GM21447 (cell line): Measurements from ENCODE around the gene SIDT1.

Experiments used
- ATAC-seq: cut with Tn5 transposase; IDR thresholded peaks from one replicate; pipeline ENCODE4 v1.9.1; 2021; ENCODE audit not compliant: unreplicated experiment

The SIDT1 gene

DNA sequence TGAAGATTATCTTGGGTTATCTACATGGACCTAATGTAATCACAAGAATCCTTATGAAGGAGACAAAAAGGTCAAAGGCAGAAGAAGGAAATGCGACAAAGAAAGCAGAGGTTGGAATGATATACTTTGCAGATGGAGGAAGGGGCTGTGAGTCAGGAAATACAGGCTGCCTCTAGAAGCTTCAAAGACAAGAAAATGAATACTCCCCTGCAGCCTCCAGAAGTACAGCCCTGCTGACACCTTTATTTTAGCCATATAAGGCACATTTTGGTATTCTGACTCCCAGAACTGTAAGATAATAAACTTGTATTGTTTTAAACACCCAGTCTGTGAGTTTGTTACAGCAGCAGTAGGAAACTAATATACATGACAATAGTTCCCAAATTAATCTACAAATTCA is 58.6 kb downstream of the SIDT1 start:
- no peak for ATAC-seq

DNA sequence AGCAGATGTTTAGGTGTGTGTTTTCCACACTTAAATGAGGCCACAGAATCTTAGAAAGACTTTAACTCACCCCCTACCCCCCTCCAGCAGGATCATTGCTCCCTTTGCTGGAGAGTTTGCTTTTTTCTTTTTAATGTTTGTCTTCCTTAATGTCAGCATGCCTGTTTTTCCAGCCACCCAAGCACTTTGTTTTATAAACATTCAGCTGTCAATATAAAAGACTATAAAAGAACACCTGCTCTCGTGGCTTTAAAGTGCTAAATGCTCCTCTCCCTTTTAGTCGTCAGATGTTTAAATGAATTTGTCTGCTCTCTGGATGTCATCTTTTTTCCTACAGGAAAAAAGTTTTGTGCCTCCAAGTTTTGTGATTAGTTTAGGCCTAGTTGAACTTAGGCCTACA is 61.7 kb downstream of the SIDT1 start:
- no peak for ATAC-seq

DNA sequence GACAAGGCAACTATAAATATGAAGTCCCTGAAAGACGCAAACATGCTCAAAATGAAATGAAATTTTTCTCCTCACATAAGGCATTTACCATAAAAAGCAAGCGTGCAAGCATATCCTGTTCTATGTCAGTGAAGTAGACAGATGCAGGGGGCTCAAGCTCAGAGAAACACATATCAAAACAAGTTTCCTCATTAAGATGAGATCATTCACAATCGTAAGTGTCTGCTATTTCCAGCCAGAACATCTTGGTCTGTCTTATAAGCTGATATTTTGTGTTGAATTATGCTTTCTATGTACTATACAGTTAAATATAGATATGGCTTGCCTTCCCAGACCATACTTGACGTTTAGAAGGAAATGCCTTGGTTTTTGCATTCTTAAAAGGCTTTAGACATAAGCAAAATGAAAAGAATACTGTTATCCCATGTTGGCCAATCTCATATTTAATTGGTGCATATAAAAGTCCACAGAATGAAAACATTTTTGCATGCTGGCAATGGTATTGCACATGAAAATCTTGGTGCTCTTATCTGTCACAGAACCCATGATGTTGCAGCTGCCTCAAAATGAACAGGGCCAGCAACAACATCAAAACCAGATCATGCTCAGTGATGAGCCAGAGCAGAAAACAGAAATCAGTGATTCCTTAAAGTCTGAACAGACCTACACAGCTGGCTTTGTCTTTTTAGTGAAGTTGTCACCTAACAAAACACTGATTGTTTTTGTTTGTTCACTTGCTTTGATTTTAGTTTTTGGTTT is 65.4 kb downstream of the SIDT1 start:
- ATAC-seq, result no peak

DNA sequence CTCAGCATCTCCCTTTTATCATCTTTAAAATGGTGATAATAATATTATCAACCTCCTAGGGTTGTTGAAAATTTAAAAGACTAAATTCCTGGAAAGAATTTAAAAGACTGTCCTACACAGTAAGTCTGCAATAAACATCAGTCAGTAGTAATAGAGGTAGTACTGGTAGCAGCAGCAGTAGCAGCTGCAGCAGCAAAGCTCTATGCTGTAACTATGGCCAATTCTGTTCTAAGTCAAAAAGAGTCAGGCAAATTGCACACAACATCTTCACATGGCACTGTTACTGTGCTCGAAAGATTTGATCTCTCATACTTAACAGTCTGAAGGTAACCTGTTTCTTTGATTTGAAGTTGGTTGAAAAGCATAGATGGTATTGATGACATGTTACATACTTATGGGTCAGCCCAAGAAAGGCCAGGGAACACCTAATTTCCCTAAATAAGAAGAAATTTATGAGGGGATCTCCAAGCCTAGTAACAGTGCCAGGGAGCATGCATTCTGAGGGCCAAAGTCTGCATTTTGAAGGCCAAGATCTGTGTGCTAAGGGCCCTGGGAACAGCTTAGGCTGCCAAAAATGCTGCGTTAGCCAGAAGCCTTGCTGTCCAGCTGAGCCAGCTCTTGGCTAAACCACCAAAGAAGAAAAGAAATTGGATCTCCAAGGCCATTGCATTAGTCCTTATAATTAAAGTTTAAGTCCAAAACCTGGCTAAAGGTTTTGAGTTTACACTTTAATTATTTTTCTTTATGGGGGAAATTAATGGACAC is 68.2 kb downstream of the SIDT1 start:
- ATAC-seq, result no peak

DNA sequence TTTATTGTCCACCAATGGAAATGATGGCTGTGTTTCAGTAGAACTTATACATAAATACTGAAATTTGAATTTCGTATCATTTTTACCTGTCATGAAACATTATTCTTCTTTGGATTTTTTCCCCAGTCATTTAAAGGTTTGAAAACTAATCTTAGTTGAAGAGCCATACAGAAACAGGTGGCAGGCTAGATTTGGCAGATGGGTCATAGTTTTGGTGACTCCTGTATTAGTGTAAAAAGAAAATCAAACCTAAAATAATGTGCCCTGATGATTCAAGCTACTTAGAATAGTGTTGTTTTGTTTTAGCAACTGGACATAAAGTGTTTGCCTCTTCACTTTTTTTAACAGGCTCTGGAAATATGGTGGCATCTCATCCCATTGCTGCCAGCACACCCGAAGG is 68.9 kb downstream of the SIDT1 start:
- ATAC-seq, result no peak

DNA sequence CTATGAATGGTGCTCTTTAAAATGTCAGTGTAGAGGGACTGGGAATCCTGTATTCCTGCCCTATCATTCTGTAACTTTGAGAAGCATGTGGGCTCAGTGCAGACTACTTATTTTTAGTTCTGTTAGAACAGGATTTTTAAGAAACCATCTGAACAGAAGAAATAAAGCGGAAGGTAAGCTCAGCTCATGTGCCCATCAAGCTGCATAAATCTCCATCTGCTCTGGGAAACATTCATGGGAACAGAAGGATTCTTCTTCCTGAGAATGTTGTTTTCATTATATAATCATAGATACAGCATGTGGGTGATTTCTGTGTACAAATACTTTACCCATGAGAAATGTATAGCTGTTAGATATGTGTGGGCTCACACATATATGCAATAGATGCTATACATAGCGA is 69.9 kb downstream of the SIDT1 start:
- ATAC-seq, result no peak

DNA sequence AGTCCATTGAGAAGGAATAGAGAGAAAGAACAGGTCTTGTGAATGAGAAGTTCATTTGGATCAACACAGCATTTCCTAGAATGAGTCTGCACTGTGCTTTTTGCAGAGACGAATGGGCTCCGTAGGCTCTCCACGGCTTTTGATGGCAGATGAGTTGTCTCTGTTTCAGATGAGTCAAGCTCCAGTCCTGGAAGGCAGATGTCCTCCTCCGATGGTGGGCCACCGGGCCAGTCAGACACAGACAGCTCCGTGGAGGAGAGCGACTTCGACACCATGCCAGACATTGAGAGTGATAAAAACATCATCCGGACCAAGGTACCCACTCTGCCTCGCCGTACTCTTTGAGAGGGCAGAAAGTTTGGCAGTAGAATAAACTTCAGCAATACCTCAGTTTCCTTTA is 70.5 kb downstream of the SIDT1 start:
- no peak for ATAC-seq

DNA sequence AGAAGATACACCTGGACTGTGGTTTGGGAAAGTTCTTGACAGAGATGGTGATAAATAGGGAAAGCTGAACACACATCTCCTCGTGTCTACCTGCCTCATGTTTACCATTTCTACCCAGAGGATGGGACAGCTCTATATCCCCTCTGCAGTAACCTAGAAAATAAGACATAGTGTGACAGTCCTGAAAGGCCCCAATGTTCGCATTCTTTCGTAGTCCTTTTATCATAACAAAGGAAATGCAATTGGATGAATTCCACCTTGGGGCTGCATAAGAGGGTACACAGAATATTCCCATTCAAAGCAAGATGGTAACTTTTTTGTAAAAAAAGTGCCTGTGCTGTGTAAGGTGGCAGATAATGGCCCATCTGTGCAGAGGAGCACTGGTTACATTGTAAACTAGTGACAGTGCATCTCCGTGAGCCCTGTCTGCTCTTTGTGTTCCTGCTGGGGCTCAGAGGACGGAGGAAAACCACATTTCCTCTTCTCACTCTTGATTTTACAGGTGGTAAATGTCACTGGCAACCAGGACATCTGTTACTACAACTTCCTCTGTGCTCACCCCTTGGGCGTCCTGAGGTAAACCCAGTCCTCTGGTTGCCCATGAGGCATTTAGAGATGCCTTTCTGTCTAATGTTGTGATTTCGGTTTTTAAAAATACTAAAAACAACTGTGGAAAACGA is 74.3 kb downstream of the SIDT1 start:
- peak; percentile 99 for ATAC-seq

DNA sequence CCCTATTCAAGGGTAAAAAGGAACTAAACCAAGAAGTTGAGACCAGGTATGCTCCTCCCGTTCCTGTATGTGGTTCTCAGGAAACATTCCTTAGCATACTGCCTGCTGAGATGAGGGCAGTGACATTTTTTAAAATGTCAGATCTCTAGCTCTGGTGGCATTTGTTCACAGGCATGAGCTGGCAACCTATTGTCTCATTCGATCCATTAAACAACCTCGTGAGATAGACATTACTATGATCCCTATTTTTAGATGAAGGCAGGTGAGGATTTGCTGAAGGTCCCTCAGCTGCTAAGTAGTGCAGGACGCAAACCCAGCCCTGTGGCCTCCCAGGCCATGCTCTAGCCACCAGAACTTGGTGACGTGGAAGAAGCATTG is 74.9 kb downstream of the SIDT1 start:
- peak; percentile 22 for ATAC-seq

DNA sequence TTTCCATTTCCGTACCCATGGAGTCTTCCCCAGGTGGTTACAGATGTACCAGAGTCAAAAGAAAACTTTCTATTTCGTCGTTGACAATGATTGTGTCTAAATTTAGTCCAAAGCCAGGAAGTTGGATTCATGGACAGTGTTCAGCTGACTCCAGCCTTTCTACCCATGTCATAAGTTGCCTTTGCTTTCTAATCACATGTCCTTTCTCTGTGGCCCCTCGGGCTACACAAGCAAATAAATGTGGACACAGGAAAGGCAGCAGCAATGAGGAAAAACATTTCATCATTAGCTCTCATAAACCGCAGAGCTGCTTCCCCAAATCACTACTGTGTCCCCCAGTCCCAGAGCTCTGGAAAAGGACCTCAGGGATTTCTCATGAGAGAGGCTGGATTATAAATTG is 82.0 kb downstream of the SIDT1 start:
- ATAC-seq, result no peak

DNA sequence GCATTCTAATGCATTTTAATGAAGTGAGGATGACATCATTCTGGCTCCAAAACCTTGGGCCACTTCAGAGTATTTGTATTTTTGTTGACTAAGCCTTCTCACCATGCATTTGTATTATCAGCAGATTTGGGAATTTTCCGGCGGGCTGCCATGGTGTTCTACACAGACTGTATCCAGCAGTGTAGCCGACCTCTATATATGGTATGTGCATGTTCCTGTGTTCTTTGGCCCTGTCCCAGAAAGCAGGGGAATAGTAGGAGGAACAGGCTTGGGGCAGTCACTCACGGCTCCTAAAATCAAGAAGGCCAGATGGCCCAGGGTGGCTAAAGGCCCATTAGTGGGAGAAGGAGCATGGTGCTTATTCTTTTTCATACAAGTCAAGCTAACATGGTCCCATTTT is 83.6 kb downstream of the SIDT1 start:
- ATAC-seq, result no peak

DNA sequence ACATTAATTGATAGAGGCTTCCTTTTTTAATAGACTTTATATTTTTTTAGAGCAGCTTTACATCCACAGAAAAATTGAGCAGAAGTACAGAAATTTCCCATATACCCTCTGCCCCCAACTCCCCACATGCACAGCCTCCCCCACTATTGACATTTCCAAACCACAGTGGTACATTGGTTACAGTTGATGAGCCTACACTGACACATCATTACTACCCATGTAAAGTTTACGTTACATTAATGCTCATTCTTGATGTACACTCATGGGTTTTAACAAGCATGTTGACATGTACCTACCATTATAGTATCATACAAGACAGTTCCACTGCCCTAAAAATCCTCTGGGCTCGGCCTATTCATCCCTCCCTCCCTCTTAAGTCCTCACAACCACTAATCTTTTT is 85.4 kb downstream of the SIDT1 start:
- no peak for ATAC-seq

DNA sequence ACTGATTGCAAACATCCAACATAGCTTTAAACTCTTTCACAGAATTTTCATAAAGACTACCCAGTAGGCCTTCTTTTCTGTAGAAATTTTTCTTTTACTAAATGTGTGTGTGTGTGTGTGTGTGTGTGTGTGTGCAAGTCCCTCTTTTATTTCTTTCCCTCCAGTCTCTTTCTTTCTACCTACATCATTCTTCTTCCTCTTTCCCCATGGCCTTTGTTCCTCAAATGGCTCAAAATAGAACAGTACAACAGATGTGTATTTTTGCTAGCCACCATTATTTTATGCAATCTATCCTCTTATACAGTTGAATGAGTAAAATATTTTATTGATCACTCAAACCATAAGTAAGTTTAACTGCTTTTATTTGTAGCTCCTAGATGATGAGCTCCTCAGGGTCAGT is 87.7 kb downstream of the SIDT1 start:
- no peak for ATAC-seq

DNA sequence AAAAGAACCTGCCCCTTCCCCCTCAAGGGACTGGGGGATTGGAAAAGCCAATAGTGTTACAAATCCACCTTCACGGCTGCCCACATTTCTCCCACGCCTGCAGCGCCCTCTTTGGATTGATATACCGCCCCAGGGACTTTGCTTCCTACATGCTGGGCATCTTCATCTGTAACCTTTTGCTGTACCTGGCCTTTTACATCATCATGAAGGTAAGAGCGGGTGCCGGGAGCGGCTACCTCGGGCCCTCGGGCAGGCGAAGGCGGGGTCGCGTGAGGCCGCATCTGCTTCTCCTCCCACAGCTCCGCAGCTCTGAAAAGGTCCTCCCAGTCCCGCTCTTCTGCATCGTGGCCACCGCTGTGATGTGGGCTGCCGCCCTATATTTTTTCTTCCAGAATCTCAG is 91.0 kb downstream of the SIDT1 start:
- ATAC-seq, result no peak

DNA sequence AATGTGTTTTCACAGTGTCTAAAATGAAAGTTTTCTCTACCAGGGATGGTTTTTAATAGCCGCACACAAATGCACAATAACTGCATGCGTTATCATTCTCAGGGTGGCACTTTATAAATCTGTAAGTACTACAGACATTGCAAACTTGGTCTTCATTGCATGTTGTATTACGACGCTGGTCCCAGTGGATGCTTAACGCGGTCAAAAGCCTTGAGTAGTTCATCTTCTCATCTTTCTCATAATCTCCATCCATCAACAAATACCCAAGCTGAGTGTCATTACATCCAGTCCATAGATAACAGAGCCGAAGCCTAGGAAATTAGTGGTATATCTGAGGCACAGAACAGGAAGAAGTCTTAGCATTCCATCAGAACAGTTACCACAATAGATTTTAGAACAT is 91.5 kb downstream of the SIDT1 start:
- ATAC-seq, result no peak

DNA sequence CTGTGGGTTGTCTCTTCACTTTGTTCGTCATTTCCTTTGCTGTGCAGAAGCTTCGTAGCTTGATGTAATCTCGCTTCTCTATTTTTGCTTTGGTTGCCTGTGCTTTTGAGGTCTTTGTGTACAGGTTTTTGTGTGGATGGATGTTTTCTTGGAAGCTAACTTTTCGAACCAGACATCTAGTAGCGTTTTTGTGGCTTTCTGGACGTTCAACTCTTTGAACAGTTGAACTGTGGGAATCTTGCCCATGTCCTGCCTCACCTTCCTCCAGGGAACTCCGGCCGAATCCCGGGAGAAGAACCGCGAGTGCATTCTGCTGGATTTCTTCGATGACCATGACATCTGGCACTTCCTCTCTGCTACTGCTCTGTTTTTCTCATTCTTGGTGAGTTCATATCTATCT is 93.5 kb downstream of the SIDT1 start:
- ATAC-seq, result no peak

DNA sequence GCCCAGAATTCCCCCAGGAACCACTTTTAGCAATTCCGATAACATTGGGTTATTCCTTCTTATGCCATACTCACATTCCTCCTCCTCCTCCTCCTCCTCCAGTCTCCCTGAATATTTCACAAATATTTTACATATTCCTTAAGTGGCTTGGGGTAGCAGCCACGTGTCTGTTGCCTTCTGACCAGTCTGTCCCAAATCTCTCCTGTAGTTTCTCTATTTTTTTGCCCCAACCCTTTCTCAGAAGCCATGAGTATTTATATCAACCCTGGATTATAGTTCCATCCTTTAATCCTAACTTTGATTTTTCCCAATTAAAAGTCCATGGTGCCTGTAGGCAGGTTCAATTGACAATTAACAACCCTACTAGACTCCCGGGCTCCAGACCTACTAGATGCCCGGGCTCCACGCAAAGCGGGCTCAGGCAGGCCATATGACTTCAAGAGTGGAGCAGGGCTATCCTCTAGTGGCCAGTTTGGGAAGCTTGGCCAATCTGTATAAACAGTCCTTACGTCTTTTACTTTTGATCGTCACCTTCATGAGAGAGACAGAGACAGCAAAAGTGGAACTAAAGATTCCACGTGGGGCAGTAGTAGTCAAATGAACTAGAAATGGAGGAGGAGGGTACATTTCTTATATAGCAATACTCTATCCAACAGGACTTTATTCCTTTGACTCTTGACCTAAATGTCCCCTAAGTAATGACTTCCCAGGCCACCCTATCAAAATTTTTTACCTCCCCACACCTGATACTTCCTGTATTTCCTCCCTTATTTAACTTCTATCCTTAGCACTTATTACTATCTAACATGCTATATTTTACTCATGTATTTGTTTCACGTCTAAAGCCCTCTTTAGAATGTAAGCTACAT is 94.4 kb downstream of the SIDT1 start:
- no peak for ATAC-seq

DNA sequence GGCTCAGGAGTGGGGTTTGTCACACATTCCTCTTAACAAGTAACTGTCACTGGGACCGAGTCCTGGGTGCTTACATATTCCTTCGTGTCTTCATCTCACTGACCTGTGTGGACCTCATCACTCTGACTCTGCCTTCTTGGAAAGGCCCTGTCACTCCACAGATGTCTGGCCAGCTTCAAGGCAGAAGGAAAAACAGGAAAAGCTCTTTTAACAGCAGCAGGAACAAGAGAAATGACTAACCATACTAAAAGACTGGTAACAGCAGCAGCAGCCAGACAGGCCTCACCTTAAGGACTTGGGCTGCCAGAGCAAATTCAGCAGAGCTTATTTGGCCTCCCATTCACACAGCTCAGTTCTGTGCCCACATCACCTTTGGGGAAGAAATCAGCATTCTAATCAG is 96.0 kb downstream of the SIDT1 start:
- no peak for ATAC-seq

DNA sequence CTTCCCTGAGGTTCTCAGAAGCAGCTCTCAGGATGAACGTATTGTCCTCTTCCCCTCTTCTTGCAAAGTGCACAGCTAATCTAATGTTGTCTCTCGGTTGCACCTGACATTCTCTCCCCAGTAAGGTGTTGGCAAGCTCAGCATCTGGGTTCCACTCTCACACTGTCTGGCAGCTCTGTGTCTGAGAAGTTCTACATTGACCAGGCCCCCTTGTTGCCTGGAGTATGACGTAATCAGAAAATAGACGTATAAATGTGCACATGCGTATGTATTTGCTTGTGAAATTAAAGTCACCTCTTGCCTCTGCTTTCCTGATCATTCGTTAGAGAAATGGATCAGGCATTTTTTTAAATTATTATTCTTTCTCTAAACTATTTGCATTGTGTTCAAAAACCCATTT is 96.4 kb downstream of the SIDT1 start:
- ATAC-seq, result no peak

DNA sequence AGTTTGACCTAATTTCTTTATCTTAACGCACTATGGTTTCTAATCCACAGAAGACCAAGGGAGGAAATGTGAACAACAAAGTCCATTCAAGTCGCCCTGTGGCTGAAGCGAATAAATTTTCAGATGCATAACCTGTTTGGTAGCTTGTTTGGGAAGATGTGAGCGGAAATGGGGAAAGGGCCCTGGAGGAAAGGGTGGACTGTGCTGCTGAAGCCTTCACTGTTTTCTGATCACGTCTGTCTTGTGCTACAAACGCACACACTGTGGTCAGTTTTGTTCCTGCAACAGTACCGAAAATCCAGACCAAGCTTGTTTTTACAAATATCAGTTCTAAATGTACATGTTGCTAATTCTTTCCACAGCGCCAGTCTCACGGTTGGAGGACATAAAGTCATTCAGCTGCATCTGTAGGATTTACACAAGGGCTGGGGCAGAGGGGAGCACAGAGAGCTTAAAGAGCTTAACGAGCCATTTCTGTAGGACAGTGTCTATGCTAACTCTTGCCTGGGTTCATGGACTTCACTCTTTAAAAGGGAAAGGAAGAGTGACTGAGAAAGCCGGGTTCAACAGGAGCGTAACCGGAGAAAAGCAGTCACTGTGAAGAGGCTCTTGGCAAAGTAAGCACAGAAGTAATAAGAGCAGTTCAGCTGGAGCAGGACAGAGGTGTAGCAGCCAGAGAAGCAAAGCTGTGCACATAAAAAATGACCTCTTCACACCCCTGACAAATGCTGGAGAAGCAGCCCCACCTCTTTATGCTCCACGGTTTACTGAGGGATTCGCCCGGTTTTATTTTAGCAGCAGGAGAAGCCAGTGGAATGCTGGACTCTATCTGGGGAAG is 97.4 kb downstream of the SIDT1 start:
- no peak for ATAC-seq
